SU-DHL-6 (cell line): Measurements from ENCODE around the gene NPC2.

Experiments
- CTCF ChIP-seq: fragments of 200-600 bp; sonication (generic); IDR thresholded peaks from one replicate; pipeline ENCODE4 v1.5.1; 2017; ENCODE audit warnings: antibody characterized with exemption, mild to moderate bottlenecking, low read length, moderate library complexity; ENCODE audit not compliant: insufficient read depth, poor library complexity, severe bottlenecking
- EZH2phosphoT487 ChIP-seq: fragments of 200-600 bp; sonication (generic), shearing (Covaris generic); conservative IDR thresholded peaks from 2 replicates; pipeline ENCODE4 v1.6.1; 2018; ENCODE audit warnings: mild to moderate bottlenecking, antibody characterized with exemption, low read length, moderate library complexity, mixed read lengths

DNA sequence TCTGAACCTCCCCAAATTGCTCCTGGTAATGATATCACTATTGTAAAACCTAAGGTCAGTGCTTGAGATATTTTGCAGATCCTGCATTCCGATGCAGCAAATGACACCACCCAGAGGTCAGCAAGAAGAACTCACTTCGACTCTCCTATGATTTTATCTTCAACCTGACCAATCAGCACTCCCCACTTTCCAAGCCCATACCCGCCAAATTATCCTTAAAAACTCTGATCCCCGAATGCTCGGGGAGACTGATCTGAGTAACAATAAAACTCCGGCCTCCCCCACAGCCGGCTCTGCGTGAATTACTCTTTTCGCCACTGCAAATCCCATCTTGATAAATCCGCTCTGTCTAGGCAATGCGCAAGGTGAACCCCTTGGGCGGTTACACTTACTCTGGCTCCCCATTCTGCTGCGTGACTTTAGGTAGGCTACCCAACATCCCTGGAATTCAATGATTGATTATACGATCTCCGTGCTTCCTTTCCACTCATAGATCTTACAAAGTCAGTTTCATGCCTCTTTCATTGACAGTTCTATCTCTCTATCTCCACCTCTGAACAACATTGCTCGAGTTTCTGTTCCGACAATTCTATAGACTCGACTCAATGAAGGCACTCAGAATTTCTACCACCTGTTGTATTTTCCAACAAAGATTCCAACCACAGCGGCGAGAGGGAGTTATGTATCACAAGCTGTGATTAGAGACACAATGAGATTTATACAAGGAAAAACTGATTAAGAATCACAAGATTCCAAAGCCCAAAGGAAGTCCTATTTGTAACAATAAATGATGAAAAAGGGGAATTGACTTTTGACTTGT, 939 bp downstream of the NPC2 start:
- TF ChIP-seq CTCF (peak; percentile 32), EZH2phosphoT487 (no peak)
